HG03139 (cell line): ENCODE measurements around the gene TAS2R14.

Experiments
- ATAC-seq: cut with Tn5 transposase; IDR thresholded peaks from one replicate; pipeline ENCODE4 v1.9.1; 2021; ENCODE audit not compliant: unreplicated experiment

The TAS2R14 gene

DNA sequence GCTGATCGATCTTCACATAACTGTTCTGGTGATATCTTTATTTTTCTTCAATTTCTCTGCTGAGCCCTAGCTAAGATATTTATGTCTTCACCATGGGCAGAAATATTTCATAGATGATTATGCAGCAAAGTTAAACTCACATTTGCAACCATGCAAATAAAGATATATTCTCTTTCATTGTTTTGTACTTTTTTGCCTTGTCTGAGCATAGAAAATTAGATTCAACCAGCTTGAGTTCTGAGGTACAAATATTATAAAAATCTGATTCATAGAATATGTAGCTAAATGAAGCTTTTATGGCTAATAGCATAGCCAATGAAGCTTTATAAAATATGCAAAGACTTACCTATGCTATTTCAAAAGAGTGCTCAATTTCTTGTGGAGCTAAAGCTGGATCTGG, 29.6 kb downstream of the TAS2R14 start, which contains the start of gene TAS2R13:
Gene TAS2R13 (minus strand): TSS at position 101 of the 400 bp plus-strand sequence. CDS start 264 bp downstream, outside the sequence.
- no peak for ATAC-seq

DNA sequence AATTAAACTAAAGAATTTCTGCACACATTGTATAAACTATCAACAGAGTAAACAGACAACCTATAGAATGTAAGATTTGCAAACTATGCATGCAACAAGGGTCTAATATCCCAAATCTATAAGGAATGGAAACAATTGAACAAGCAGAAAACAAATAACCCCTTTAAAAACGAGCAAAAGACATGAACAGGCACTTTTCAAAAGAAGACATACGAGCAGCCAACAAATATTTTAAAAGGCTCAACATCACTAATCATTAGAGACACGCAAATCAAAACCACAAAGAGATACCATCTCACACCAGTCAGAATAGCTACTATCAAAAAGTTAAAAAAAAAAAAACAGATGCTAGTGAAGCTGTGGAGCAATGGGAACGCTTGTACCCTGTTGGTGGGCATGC, 34.4 kb downstream of the TAS2R14 start:
- ATAC-seq = no peak

DNA sequence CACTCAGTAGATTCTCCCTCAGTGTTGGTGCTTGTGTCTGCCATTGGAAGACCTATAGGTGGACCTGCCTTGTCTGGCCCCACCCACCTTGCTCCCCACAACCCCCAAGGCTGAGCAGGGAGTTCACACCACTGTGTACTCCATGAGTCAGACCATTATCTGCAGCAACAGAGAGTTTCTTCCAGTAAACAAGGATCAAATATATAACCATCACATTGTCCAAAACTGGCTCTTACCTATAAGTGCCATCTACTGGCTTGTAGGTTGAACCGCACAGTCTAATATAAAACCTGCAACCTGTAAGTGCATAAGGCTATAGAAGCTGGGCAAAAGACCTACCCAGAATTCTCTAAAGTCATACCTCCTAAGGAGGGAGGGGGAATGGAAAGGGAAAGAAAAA, 37.6 kb downstream of the TAS2R14 start:
- no peak for ATAC-seq

DNA sequence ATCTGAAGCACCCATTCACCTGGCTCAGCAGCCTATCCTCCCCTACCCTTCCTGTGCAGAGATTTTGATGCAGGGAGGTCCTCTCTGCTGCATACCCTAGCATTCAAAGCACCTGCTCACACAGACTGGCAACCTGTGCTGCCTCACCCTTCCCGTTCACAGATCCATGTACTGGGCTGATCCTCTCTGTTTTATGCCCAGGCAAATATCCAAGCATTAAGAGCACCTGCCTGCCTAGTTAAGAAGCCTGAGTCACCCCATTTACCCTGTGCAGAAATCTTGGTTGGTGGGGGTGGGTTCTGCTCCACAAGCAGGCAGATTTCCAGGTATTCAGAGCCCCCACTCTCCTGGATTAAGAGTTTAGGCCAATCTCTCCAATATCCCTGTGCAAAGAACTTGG, 38.1 kb downstream of the TAS2R14 start:
- no peak for ATAC-seq

DNA sequence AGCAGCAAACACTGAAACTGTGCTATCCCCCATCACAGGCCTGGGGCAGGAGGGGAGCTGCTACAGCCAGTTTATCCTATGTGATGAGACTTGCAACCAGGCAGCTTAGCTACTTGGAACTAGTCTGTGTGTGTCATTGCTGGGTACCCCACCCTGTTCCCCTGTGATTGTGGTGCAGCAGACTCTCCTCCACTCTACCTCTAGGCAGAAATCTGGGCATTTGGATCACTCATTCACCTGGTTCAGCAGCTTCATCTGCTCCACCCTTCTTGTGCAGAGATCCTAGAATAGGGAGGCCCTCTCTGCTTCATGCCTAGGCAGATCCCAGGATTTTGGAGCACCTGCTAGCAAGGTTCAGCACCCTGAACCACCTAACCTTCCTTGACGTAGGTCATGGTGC, 38.5 kb downstream of the TAS2R14 start:
- no peak for ATAC-seq

DNA sequence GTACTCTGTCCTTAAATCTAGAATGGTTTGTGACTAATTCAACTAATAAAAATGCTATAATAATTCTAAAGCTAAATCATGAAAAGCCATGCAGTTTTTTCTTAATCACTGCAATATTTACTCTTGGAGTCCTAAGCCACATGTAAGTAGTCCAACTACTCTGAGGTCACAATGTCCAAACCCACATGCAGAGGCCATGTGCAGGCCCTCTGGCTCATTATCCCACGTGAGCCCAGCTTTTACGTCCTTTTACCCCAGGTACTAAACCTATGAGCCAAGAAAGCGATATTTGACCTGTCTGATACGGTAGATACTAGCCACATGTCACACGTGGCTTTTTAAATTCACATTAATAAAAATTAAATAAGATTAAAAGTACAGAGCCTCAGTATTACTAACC, 42.2 kb downstream of the TAS2R14 start:
- ATAC-seq = no peak

DNA sequence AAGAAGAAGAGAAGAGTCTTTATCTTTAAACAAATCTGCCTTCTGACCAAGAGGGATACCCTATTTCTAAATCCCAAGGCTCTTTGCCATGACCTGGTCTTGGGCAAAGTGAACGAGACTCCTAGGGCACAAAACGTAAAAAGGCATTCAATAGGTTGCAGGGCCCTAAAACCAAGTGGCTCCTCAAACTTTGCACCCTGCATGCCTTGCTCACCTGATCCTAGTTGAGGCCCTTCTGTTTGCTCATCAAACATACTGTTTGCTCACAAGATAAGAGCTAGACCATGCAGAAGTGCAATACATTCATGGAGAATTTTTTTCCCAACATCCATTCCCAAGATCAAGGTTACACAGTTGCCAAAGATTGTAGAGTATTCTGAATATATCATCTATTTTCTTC, 47.1 kb downstream of the TAS2R14 start:
- no peak for ATAC-seq

DNA sequence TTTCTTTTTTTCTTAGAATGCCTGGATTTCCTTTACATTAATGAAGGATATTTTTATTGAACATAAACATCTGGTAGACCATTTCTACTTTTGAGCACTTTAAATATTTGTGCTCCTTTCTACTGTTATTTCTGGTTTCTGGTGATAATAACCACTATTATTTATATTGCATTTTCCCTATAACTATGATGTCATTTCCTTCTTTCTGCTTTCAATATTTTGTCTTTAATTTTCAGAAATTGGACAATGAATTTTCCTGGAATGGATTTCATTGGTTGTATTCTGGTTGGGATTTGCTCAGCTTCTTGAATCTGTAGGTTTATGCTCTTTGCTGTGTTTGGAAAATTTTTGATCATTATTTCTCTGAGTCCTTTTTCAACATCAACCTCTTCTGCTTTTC, 49.8 kb downstream of the TAS2R14 start:
- ATAC-seq = no peak
